Spleen (tissue), 11 donors: ENCODE measurements around the gene RERE. TPM values are rescaled to one million over a fixed set of nuclear protein-coding genes. Genes with fewer than 3 reads are reported as not detected.
"Not testable (repeated sequence)": the region's sequence is repeated elsewhere in the genome, so short reads cannot be mapped to it uniquely, and the experiment has no call there.

ENCODE experiments used
- DNase-seq: peaks from one replicate; pipeline ENCODE4 v3.0.0-alpha.2; 2020
- H3K27ac ChIP-seq, 8 donors: fragments of 200-600 bp; sonication (generic) in 7 of 8; 1 replicate in 4 of 8; 2 replicates in 4 of 8; pipeline versions ENCODE4 v1.5.0 to v1.8.0; 2016 to 2021; ENCODE audit warnings: inconsistent platforms in 4 of 8, mild to moderate bottlenecking in 4 of 8, moderate library complexity in 1 of 8
- H3K27me3 ChIP-seq, 7 donors: fragments of 200-600 bp; sonication (generic) in 6 of 7; replicated peaks in 1 of 7; 1 replicate in 4 of 7; 2 replicates in 3 of 7; pipeline versions ENCODE4 v1.5.0 to v1.8.0; 2016 to 2021; ENCODE audit warnings: inconsistent platforms in 3 of 7, mild to moderate bottlenecking in 1 of 7
- H3K36me3 ChIP-seq, 6 donors: fragments of 200-600 bp; sonication (generic) in 5 of 6; 1 replicate in 4 of 6; 2 replicates in 2 of 6; pipeline versions ENCODE4 v1.5.0 to v1.8.0; 2016 to 2021; ENCODE audit warnings: inconsistent platforms in 2 of 6
- H3K4me1 ChIP-seq, 6 donors: fragments of 200-600 bp; sonication (generic) in 5 of 6; 1 replicate in 3 of 6; 2 replicates in 3 of 6; pipeline versions ENCODE4 v1.5.0 to v1.8.0; 2016 to 2021; ENCODE audit warnings: inconsistent platforms in 3 of 6
- H3K4me3 ChIP-seq, 8 donors: fragments of 200-600 bp; sonication (generic) in 7 of 8; 1 replicate in 4 of 8; 2 replicates in 4 of 8; pipeline versions ENCODE4 v1.5.0 to v1.8.0; 2016 to 2021; ENCODE audit warnings: inconsistent platforms in 4 of 8, mild to moderate bottlenecking in 4 of 8, moderate library complexity in 2 of 8
- H3K9me3 ChIP-seq, 8 donors: fragments of 200-600 bp; sonication (generic) in 7 of 8; 1 replicate in 4 of 8; 2 replicates in 4 of 8; pipeline versions ENCODE4 v1.5.0 to v1.8.0; 2016 to 2021; ENCODE audit warnings: inconsistent platforms in 4 of 8
- CTCF ChIP-seq, 11 experiments: fragments of 200-600 bp in 7 of 11; fragments of 450-650 bp in 4 of 11; sonication (generic) in 4 of 11; IDR thresholded peaks in 8 of 11; conservative IDR thresholded peaks in 3 of 11; 1 replicate in 7 of 11; 2 replicates in 4 of 11; pipeline versions ENCODE4 v1.4.0 to v1.8.0; 2016 to 2021; ENCODE audit warnings: antibody characterized with exemption in 11 of 11, inconsistent platforms in 4 of 11, mild to moderate bottlenecking in 1 of 11
- POLR2A ChIP-seq, 3 donors: fragments of 450-650 bp; IDR thresholded peaks; one replicate each; pipeline ENCODE4 v1.5.1; 2017; ENCODE audit warnings: antibody characterized with exemption in 3 of 3, mild to moderate bottlenecking in 1 of 3
- POLR2AphosphoS5 ChIP-seq, 3 donors: sonication (generic); formaldehyde crosslinking; IDR thresholded peaks; one replicate each; pipeline ENCODE4 v1.5.1; 2017; ENCODE audit warnings: antibody characterized with exemption in 3 of 3
- WGBS, 5 donors: extraction: QIAGEN DNeasy Blood & Tissue Kit in 3 of 5; methylation state at CpG; one replicate each; pipeline versions ENCODE4 v1.1.5 to v1.1.7; 2013 to 2018; 5-methylcytosine and 5-hydroxymethylcytosine counted together
- intact Hi-C: fragments of 100-400 bp; cut with DNase I; formaldehyde crosslinking; loops from one replicate; pipeline ENCODE4 v1.15.0; 2023; ENCODE audit warnings: low total_unique reads
- polyA plus RNA-seq, 3 donors: library from polyadenylated mRNA; stranded (reverse); fragments of 200-250 nt; gene quantifications; one replicate each; pipeline ENCODE4 v1.2.1, GENCODE V29; 2013
- total RNA-seq, 7 donors: library from RNA; depleted of rRNA in 3 of 7; stranded (reverse); fragments of >200 nt in 3 of 7; fragmentation: NEBNext Ultra II Directional in 4 of 7; extraction: Animal tissue kit (Norgen Biotek cat#: 25700) in 4 of 7; gene quantifications; one replicate each; pipeline versions ENCODE4 v1.1.0 to v1.2.1, GENCODE V29; 2016 to 2021
- donor health status: healthy with polysubstance abuse.
- donor health status: DM: no; HTN: no; CAD: no; lungs with moderate emphysema.
- donor health status: DM: no; HTN: no; CAD: no.
- donor health status: Bipolar disorder and iron deficiency.
- donor health status: healthy.
- donor health status: DM: no; HTN: no; CAD: no.
- donor health status: DM: yes; HTN: yes; CAD: no.

The RERE gene
- total and polyA plus RNA-seq, 10 donors: 10.3 to 149 (median 117) TPM

DNA sequence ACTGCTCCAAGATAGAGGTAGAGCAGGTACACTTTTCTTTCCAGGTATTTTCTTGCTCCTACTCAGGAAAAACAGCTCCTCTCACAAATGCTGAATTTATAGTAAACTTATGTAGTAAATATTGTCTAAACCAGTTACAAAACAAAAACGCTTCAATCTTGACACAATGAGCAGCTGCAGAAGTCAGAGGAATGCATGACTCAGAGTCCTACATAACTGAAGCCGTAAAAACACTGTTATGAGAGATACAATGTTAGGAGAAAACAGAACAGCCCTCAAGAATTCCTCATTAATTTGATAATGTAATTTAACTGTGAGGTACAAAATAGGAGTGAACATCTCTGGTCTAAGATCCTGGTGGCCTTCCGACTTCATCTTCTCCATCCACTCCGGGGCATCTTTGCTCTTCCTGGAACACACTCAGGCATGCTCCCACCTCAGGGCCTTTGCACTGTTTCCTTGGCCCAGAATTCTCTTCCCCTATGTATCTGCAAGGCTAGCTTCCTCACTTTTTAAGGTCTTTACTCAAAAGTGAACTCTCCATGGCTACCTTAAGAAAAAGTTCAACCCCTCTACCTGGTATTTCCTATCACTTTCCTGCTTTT is 361.0 kb downstream of the RERE start:
- Histone ChIP-seq H3K4me3 (no peak overlapping the region), H3K36me3 (peaks cover 0 to 6% (median 0%) of the 10 kb centered on the region in 6 donors), H3K27ac (peak overlapping the region in 4 of 8 donors; percentile 11 to 44 (median 26)), H3K9me3 (no peaks in the 10 kb centered on the region), H3K4me1 (peaks cover 15 to 66% (median 36%) of the 10 kb centered on the region in 6 donors), H3K27me3 (no peaks in the 10 kb centered on the region)
- intact Hi-C loops: no loop called here
- DNase-seq: no peak
- WGBS, 5 donors: 70 to 89% (median 86%) methylated on average over 4 of the region's 4 CpGs
- TF ChIP-seq POLR2AphosphoS5 (IDR thresholded peaks at IDR 0.05) (no peak), POLR2A (IDR thresholded peaks at IDR 0.05) (no peak), CTCF (IDR thresholded peaks at IDR 0.05 in 8 of 11, conservative IDR thresholded peaks at IDR 0.05 in 3 of 11) (no peak)

- Histone ChIP-seq H3K27me3 (no peaks in the 10 kb centered on the region), H3K9me3 (no peaks in the 10 kb centered on the region), H3K27ac (peak overlapping the region in 6 of 8 donors; percentile 9 to 44 (median 22)), H3K36me3 (peaks cover 0 to 6% (median 0%) of the 10 kb centered on the region in 6 donors), H3K4me3 (no peak overlapping the region), H3K4me1 (peaks cover 10 to 66% (median 32%) of the 10 kb centered on the region in 6 donors)
- DNase-seq: no peak
- intact Hi-C loops: no loop called here
- no peak for TF ChIP-seq POLR2AphosphoS5 (IDR thresholded peaks at IDR 0.05)
- TF ChIP-seq CTCF (IDR thresholded peaks at IDR 0.05 in 8 of 11, conservative IDR thresholded peaks at IDR 0.05 in 3 of 11): no peak
- TF ChIP-seq POLR2A (IDR thresholded peaks at IDR 0.05): no peak
- 80 to 87% (median 83%) methylated on average over 7 of the region's 7 CpGs for WGBS, 5 donors
Observed at GRCh38 chr1:8455700-8456307, 361.6 kb downstream of the RERE start.

DNA sequence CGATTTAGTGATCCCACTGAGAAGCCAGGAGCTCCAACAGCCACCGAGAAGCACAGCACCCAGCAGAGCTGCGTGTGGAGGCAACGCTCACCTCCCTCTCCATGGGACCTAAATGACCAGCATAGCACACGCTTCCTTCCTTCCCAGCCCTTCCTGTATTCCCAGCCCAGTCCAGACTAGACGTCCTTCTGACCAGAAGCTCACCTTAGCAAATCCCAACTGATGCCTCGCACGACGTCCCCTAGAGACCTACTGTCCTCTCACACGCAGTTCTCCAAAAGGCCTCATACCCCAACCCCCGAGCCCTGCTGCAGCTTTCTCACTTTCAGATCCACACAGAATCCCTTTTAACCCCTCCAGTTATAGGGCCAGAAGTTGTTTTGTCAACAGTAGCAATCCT is 367.1 kb downstream of the RERE start:
- intact Hi-C loops: no loop called here
- Histone ChIP-seq H3K27ac (no peak overlapping the region), H3K4me1 (peaks cover 0 to 40% (median 11%) of the 10 kb centered on the region in 6 donors), H3K27me3 (no peaks in the 10 kb centered on the region), H3K36me3 (peaks cover 0 to 16% (median 3%) of the 10 kb centered on the region in 6 donors), H3K9me3 (no peaks in the 10 kb centered on the region), H3K4me3 (no peak overlapping the region)
- no peak for TF ChIP-seq CTCF (IDR thresholded peaks at IDR 0.05 in 8 of 11, conservative IDR thresholded peaks at IDR 0.05 in 3 of 11)
- peak in 1 of 3 donors; percentile 23 for TF ChIP-seq POLR2AphosphoS5 (IDR thresholded peaks at IDR 0.05)
- no peak for TF ChIP-seq POLR2A (IDR thresholded peaks at IDR 0.05)
- WGBS, 5 donors: 75 to 84% (median 81%) methylated on average over 11 of the region's 11 CpGs
- no peak for DNase-seq

DNA sequence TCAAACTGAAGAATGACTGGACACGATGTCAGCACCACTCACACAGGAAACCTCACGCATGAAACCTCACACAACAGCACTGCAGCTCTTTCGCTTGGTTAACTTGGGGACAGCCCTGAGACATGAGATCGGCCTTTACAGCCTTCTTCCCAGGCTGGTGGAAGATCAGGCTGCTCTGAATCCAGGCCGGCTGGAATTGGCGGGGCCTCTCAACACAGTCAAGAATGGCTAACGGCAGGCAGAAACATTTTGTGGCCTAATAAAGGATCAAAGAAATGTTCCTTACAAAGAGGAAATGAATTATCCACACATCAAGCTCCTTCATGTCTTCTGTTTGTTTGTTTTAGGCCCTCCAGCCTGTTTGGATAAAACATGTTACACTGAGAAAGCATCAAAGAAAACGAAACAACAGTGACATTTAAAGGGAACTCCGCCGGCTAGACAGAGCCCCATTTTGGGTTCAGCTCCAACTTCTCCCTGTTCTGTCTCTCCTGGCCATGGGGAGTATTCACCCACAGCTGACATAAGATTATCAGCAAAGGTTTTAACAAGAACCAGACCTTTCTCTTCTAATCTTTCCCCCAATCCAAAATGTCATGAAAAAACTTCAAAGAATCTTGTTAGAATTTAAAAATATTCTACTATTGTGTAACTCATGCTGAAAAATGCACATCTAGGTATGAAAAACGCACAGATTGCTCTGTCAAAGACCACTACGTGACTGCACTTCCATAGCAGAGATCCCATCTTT is 368.4 kb downstream of the RERE start:
- intact Hi-C loops: no loop called here
- H3K4me3 ChIP-seq: no peak overlapping the region
- WGBS, 5 donors: 60 to 74% (median 69%) methylated on average over 12 of the region's 12 CpGs

DNA sequence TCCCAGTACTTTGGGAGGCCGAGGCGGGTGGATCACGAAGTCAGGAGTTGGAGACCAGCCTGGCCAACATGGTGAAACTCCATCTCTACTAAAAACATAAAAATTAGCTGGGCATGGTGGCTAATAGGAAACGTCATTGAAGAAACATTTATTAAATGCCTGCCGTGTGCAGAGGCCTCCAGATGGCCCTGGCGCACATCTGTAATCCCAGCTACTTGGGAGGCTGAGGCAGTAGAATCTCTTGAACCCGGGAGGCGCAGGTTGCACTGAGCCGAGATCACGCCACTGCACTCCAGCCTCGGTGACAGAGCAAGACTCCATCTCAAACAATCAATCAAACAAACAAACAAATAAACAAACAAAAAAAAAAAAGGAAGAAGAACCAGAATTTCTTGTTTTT is 368.9 kb downstream of the RERE start:
- H3K27me3 ChIP-seq, H3K9me3 ChIP-seq, H3K4me3 ChIP-seq, intact Hi-C loops, DNase-seq: not testable (repeated sequence)
- H3K36me3 ChIP-seq: peaks cover 0 to 15% (median 3%) of the 10 kb centered on the region in 6 donors
- WGBS, 5 donors: 86 to 93% (median 92%) methylated on average over 11 of the region's 11 CpGs
- peak overlapping the region in 5 of 8 donors; percentile 19 to 51 (median 45) for H3K27ac ChIP-seq
- H3K4me1 ChIP-seq: peaks cover 0 to 34% (median 11%) of the 10 kb centered on the region in 6 donors

More for the DNA sequence above, 368.4 kb downstream of the RERE start:
- TF ChIP-seq CTCF (IDR thresholded peaks at IDR 0.05 in 8 of 11, conservative IDR thresholded peaks at IDR 0.05 in 3 of 11): no peak
- no peak for TF ChIP-seq POLR2AphosphoS5 (IDR thresholded peaks at IDR 0.05)
- no peak for TF ChIP-seq POLR2A (IDR thresholded peaks at IDR 0.05)
- no peak for DNase-seq
- Histone ChIP-seq H3K9me3 (no peaks in the 10 kb centered on the region), H3K27me3 (no peaks in the 10 kb centered on the region), H3K36me3 (peaks cover 0 to 13% (median 3%) of the 10 kb centered on the region in 6 donors), H3K27ac (peak overlapping the region in 7 of 8 donors; percentile 10 to 51 (median 45)), H3K4me1 (peaks cover 0 to 34% (median 11%) of the 10 kb centered on the region in 6 donors)
